Mucosa of gallbladder (tissue), 1 donor: ENCODE data around the gene SLC6A3. TPM values are rescaled to one million over a fixed set of nuclear protein-coding genes. Genes with fewer than 3 reads are reported as not detected.

Experiments used
- DNase-seq: peaks from one replicate; pipeline ENCODE4 v3.0.0-alpha.2; 2020; ENCODE audit warnings: low spot score
- total RNA-seq: library from RNA; stranded (reverse); gene quantifications from one replicate; pipeline ENCODE4 v1.2.1, GENCODE V29; 2021
- donor health status: DM: no; HTN: no; CAD: no.

SLC6A3 gene
- total RNA-seq, 1 donor from 2014 or later: 0.23 TPM

DNA sequence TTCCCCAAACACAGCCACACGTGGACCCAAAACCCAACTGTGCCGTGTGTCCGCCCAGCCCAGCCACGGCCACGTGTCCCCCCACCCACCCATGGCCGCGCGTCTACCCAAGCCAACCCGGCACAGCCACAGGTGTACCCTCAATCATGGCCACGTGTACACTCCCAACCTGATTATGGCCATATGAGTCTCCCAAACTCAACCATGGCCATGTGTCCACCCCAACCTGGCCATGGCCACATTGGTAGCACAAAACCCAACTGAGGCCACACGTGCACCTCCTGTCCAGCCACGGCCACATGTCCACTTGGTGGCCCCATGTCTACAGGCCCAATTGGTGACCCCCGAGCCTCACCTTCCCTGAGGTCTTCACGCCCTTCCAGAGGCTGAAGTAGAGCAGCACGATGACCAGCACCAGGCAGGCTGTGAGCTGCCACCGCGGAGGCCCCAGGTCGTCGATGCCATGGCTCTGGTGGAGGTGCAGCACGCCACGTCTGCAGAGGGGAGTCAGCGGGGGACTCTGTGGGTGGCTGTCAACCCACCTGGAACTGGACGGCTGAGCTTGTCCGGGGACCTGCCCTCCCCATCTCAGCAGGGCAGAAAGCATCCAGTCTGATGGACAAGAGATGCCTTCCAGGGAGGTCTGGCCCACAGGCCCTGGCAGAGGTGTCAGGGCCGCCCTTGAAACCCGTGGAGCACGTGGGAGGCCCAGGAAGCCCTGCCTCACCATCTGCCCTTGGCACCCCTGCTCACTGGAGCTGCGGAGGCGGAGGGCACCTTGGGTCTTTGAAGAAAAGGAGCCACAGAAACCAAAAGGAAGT lies 23.5 kb downstream of the SLC6A3 start:
- no peak for DNase-seq

DNA sequence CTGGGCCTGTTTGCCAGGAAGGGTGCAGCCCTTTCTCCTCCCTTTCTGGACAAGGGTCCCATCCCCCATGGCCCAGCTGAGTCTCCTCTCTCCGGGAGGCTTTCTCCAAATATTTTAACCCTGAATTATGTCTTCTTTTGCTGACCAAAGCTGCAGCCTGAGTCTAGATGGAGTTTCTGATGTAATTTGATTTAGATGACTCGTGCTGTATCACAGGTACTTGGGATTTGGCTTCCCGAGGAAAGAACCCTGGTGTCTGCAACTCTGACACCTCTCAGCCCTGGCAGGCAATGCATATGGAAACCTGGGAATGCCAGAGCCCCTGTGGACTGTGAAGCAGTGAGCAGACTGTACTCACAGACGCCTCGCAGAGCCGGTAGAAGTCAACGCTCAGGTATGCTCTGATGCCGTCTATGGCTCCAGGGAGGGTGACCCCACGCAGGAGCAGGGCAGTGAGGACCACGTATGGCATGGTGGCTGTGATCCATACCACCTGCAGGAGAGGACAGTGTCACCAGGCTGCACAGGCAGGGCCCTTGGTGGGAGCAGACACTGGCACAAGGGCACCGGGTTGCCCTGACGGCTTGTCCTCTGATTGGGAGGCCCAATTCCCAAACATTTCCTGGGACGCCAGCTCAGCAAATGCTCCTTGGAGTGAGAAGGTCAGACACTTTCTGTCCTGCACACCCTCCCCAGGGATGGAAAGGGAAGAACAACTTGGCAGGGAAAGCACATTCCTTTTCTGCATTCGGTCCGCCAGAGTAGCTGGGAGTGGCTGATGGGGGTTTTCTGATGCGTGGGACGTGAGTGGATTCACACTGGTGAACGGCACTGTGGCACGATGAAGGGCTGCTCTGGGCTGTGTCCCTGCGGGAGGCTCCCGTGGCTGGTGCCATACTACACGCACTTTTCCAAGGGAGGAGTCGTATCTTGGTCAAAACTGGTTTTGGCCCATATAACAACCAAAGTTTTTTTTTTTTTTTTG lies 24.7 kb downstream of the SLC6A3 start:
- DNase-seq: no peak

DNA sequence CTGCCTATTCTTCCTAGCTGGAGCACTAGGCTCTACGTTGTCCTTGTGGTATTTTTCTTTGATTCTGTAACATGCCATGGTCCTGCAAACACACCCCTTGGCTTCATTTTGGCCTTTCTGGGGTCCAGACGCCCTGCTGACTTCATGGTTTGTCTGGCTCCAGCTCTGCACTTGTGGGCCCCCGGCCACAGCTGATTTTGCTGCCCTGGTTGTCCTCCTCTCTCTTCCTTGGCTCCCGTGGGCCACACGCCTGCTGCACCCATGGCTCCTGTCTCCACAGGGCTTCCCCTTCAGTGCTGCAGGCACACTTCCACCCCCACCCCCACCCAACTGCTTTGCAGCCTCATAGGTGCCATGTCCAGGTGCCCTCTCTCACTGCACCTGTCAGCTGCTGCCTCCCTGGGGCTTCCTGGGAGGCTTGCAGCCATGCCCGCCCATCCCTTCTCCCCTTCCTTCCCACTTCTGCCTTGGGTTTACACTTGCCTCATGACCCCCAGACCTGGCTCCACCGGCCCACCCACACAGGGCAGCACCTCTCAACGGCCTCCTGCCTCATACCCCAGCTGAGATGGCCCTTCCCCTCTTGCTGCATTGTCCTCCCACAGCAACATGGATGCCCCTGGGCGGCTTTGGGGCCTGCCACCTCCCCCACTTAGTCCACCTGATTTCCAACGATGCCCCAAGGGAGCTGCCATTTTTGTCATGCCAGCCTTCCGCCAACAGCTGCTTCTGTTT lies 25.6 kb downstream of the SLC6A3 start:
- DNase-seq: no peak

DNA sequence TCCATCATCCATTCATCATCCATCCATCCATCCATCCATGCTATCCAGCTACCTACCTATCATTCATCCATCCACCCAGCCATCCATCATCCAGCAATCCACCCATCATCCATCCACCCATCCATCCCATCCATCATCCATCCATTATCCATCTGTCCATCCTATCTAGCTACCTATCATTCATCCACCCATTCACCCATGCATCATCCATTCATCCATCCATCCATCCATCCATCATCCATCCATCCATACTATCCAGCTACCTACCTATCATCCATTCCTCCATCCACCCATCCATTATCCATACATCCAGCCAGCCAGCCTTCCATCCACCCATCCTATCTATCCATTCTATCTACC lies 26.3 kb downstream of the SLC6A3 start:
- no peak for DNase-seq

DNA sequence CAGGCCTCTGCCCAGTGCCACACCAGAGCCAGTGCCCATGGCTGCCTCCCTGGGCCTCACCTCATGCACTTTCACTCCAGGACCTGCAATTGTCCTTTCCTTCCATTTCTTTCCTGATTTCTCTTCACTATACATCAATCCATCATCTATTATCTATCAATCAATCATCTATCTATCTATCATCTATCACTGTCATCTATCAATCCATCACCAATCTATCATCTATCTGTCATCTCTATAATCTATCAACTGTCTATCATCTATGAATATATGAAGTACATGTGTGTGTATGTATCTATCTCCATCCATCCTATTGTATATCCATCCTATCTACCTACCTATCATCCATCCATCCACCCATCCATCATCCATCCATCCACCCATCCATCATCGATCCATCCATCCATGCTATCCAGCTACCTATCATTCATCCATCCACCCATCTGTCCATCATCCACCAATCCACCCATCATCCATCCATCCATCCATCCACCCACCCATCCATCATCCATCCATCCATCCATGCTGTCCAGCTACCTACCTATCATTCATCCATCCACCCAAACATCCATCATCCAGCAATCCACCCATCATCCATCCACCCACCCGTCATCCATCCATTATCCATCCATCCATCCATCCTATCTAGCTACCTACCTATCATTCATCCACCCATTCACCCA lies 26.9 kb downstream of the SLC6A3 start:
- DNase-seq: no peak

DNA sequence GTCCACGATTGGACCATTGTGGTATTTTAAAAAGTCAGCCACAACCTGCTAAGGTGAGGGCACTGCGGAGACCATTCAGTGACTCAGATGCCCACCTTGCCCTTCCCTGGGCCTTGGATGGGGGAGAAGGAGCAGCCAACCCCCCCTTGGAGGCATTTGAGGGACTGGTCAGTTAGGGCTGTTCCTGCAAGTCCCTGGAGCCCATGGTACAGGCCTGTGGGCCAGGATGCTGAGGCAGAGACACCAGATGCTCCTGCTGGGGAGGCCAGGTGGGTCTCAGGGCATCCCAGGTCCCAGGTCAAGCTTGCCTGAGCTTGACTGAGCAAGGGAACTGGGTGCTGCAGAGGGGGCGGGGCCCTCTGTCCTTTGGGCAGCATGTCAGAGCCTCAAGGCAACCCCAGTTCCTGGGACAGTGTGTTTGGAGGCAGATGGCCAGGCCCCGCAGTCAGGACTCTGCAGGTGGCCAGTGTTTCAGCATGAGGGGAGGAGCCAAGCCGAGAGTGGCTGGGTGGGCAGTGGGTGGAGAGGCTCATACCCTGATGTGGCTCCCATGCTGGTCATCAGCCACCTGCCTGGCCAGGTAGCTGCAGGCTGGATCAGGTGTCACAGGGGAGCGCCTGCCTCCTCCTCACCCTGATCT lies 27.5 kb downstream of the SLC6A3 start:
- no peak for DNase-seq

DNA sequence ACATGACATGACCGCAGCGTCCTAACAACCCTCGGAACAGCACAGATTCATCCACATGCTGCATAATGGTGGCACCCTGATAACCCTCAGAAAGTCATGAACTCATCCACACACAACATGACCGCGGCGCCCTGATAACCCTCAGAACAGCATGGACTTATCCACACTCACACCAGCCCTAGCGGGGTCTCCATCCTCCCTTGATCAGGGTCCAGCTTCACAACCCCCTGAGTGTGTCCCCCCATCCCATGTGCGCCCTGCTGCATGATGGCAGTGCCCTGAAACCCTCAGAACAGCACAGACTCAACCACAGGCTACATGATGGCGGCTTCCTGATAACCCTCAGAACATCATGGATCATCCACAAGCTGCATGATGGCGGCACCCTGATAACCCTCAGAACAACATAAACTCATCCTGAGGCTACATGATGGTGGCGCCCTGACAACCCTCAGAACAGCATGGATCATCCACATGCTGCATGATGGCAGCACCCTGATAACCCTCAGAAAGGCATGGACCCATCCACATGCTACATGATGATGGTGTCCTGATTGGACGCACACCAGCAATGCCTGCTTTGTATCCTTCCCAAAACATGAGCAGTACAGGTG lies 28.3 kb downstream of the SLC6A3 start:
- no peak for DNase-seq

DNA sequence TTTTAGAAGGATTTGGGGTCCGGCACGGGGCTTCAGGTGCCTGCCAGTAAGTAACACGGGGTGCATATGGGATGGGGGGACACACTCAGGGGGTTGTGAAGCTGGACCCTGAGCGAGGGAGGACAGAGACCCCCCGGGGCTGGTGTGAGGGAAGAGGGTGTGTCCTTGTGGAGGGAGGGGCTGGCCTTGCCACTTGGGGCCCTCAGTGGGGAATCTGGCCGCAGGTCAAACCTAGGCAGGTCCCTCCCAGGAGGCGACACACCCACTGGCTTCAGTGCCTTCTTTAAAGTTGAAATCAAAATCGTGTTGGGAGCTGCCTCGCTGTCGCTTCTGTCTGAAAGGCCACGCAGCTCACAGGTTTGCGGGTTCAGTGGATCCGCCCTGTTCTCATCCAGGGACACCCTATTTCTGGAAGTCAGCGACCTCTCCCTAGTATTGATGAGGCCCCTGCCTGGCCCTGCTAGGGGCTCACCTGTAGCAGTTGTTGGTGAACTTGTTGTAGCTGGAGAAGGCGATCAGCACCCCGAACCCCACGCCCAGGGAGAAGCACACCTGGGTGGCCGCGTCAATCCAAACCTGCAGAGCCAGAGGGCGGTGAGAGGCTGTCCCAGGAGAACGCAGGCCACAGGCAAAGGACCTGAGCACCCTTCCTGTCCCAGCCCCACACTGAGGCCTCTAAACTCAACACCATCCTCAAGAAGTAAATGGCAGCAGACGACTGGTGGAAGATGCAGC lies 29.4 kb downstream of the SLC6A3 start:
- DNase-seq: no peak

DNA sequence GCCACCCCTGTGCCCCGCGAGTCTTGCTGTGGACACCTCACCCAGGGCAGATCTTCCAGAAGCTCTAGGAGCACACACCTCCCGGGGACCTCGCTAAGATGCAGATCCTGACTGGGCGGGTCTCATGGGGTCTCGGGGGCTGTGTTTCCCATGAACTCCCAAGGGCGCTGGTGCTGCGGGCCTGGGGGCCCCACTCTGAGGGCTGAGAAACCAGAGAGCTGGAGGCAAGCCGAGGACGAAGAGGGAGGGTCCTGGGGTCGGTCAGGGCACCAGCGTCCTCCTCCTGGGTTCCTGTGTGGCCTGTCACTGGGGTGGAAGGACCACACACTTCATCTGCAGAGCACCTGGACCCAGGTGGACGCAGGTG lies 30.2 kb downstream of the SLC6A3 start:
- no peak for DNase-seq

DNA sequence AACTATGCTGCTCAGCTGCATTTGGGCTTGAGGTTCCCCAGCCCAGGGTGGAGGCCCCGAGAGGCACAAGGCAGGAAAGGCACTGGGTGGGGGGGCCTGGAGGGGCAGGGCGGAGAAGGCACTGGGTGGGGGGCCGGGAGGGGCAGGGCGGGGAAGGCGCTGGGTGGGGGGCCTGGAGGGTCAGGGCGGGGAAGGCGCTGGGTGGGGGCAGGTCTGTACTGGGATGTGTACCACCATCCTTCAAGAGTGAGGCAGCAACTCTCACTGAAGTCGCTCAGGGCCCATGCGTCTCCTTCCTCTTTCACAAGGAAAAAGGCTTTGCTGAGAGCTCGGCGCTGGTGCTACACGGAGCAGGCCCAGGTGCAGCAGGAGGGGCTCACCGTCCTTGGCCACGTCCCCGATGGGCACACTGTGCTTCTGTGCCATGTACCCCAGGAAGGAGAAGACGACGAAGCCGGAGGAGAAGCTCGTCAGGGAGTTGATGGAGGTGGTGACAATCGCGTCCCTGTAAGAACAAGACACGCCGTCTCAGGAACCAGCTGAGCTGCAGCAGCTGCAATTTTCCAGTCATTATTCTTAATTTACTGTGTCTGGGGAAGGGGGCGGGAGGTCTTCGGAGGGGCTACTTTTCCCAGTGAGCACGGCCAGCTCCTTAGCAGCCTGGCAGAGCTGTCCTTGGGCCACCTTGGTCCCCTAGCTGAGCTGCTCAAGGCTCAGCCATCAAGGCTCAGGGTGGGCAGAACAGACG lies 30.8 kb downstream of the SLC6A3 start:
- no peak for DNase-seq

DNA sequence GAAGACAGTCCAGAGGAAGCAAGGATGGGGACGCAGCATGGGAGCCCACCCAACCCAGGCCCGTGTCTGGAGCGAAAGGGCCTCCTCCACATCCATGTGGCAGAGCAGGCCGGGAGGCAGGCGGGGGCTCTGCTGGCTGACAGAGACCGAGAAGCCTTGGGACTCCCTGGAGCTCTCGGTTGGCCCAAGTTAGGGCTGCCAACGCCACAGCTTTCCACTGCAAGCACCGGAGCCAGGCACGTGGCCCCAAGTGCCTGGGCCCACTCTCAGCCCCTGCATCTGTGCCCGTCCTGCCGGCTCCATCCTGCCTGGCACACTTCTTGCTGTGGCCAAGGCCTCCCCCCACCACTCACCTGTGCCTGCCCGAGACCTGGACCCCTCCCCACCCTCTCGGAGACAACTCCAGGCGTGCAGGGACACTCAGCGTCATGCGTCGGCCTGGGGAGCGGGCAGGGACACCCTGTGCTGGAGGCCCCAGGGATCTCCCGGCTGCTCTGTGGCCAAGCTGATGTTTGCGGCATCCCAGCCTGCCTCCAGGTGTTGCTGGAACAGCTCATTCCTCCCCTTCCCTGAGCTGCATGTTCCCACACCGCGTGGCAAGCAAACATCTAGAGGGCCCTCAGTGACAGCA lies 31.5 kb downstream of the SLC6A3 start:
- DNase-seq: no peak

DNA sequence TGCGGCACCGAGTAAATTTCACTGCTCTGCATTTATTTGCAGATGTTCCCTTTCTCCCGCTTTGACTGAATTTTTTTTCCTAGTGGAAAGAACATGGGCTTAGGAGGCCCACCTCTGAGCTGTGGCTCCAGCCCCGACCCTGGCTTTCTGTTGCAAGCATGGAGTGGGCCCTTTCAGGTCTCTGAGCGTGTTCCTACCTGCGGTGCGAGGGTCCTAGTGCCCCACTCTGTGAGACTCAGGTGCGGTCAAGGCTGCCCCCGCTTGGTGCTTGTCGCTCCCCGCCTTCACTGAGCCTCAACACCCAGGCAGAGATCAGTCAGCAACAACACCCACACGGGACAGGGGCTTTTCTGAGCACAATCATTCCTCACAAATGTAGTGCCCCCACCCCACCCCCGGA lies 32.0 kb downstream of the SLC6A3 start:
- DNase-seq: no peak

DNA sequence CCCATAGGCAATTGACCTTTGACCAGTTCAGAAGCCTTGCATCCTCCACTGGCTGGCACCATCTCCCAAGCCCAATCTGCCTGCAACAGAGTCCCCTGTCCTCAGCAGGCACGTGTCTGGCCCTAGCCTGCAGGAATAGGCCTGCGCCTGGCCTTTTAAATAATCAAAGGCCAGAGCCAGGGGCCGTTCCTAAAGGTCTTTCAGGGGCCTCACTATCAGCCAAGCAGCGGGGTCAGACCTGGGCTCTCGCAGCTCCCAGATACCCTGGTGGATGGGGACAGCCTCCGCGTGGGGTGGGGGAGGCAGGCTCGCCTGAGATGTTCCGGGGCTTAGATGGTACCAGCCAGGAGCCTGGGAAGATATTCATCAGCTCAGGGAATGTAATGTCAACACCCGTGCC lies 32.6 kb downstream of the SLC6A3 start:
- DNase-seq: no peak

DNA sequence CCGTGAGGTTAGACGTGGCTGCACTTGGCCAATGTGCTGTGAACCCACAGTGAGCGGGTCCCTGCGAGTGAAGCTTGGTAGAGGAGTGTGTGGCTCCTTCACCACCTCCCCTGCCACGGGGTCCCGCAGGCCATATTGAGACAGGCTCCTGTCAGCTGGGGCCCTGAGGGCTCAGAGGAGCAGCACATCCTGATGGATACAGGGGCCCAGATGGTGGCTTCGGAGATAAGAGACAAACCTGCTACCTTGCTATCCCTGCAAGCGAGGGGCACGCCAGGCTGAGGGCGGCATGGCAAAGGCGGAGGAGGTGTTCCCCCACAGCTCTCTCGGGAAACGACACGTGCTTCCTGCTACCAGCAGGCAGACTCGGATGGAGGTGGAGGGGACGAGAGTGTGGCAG lies 33.1 kb downstream of the SLC6A3 start:
- no peak for DNase-seq

DNA sequence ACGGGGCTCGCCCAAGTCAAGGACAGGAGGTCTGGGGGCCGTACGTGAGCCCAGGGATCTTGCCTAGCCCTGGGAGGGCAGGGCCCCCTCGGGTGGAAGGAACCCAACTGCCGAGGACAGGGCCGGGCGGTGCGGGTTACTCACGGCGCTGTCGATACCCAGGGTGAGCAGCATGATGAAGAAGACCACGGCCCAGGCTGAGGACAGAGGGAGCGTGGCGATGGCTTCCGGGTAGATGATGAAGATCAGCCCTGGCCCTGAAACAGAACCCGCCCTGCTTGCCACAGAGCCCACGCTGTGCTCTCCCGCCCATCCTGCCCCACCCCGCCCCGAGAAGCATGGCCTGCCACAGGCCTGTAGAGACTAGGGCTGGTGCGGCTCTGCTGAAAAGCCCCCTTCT lies 34.1 kb downstream of the SLC6A3 start:
- DNase-seq: no peak

DNA sequence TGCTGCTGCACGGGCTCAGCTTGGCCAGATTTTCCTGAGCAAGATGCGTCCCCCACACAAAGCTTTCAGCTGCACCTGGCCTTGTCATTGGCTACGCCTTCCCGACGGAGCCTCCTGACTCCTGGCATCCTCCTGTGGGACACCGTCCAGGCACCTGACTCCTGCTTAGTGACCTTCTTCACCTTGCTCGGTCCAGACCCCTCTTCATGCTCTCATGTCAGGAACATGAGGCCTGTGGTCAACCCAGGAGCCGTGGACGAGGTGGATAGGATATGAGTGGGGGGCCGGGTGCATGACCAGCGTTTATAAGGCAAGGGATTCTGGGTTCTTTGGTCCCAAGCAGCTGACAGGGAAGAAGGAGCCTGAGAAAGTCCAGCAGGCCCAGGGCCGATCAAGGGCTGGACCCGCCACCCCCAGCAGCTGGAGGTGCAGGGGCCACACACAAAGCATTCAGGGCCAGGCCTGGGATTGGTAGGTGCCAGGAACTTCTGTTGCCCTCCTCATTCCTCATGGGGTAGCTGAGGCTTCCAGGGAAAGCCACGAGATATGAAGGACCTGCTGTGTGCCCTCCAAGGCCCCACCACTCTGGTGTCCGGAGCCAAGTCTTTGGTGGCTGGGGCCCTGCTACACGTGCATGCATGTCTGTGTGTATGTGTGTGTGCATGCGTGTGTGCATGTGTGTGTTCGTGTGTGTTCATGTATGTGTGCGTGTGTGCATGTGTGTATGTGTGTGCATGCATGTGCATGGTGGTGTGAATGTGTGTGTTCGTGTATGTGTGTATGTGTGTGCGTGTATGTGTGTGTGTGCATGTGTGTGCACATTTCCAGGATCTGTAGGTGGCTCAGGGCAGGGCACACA lies 34.9 kb downstream of the SLC6A3 start:
- no peak for DNase-seq

DNA sequence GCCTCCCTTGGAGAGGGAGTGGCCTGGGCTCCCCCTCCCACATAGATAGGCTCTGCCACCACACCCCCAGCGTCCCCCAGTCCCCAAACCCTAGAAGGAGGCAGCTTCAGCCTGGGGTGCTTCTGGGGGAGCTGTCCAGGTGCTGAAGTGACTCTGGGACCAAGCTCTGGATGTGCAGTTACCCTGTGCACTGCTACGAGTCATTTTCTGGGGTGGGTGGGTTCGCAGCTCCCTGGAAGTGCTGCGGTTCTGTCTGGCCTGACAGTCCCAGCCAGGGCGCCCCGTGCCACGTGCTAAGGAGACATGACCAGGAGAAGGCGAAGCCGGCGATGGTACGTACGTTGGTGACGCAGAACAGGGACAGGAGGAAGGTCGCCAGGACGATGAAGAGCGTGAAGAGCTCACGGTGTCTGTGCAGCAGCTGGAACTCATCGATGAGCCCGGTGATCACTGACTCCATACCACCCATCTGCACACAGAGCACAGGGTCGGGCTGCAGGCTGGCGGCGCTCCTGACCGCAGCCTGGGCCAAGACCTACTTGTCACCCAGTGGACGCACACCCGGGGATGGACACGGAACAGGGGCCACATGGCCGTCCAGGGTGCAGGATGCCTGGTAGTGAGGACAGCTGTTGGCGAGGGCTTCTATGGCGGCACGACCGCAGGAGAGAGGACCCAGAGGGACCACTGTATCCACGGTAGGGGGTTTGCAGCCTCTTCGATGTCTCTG lies 35.7 kb downstream of the SLC6A3 start:
- DNase-seq: no peak
